Body of pancreas (tissue), 4 donors: ENCODE measurements around the gene KIAA1328.

Experiments
- POLR2A ChIP-seq, 3 donors: fragments of 450-650 bp; IDR thresholded peaks; one replicate each; pipeline ENCODE4 v1.6.1; 2016; ENCODE audit warnings: antibody characterized with exemption in 3 of 3, mild to moderate bottlenecking in 2 of 3
- TF ChIP-seq, protein P1 (sequence below), 7 experiments: fragments of 450-650 bp in 4 of 7; fragments of 200-600 bp in 3 of 7; sonication (generic) in 3 of 7; IDR thresholded peaks; one replicate each; pipeline ENCODE4 v1.5.1; 2016 to 2019; ENCODE audit warnings: antibody characterized with exemption in 7 of 7

DNA sequence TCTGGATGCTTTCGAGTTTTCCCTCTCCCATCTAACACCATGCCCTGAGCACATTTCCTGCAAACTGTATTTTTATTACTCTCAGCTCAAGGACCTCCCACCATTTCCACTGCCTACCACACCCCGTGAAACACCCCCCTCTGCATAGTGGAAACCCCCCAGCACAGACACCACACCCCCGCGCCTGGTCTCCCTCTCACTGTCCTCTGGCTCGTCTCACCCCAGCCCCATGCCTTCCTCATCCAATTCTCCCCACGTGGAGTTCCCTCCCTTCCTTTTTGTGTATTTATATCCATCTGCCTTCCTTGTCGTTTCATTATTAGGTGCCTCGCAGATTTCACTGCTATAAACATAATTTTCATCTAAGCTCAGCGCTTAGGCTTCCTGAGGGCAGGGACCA lies 429.2 kb downstream of the KIAA1328 start:
- TF ChIP-seq, protein P1, sequence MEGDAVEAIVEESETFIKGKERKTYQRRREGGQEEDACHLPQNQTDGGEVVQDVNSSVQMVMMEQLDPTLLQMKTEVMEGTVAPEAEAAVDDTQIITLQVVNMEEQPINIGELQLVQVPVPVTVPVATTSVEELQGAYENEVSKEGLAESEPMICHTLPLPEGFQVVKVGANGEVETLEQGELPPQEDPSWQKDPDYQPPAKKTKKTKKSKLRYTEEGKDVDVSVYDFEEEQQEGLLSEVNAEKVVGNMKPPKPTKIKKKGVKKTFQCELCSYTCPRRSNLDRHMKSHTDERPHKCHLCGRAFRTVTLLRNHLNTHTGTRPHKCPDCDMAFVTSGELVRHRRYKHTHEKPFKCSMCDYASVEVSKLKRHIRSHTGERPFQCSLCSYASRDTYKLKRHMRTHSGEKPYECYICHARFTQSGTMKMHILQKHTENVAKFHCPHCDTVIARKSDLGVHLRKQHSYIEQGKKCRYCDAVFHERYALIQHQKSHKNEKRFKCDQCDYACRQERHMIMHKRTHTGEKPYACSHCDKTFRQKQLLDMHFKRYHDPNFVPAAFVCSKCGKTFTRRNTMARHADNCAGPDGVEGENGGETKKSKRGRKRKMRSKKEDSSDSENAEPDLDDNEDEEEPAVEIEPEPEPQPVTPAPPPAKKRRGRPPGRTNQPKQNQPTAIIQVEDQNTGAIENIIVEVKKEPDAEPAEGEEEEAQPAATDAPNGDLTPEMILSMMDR (IDR thresholded peaks at IDR 0.05) = no peak
- TF ChIP-seq POLR2A (IDR thresholded peaks at IDR 0.05) = no peak
